ENCODE measurements around the gene TRUB2. TPM values are rescaled to one million over a fixed set of nuclear protein-coding genes. Genes with fewer than 3 reads are reported as not detected.

TRUB2 gene
- total and polyA plus RNA-seq, 2 of the 8 experiments (the other 6 are each of a cell fraction or from before 2014, with no cell fraction given) = 20.7 to 37.8 TPM

DNA sequence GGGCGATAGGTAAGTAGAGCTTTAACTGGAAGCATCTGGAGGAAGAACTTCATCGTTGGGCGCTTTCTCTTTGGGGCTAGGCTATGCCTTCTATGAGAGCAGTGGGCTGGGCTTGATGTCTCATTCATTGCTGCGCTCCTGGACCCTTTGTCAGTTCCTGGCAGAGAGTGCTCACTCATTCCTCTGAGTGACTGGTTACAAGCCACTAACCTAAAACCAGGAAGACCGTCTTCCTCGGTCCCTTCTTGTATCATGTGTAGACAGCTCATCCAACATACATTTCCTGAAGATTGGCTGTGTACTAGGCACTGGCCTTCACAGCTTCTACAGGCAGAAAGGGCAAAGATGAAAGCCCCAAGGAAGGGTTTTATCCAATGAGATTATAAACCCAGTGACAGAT, 39.7 kb downstream of the TRUB2 start:
- Histone ChIP-seq H3K23ac (ENCODE audit: insufficient read length) (no peak overlapping the region), H3K27ac (ENCODE audit: low read depth, low read length) (no peak overlapping the region), H3K79me2 (ENCODE audit: control insufficient read depth in 1 of 2, insufficient read depth in 2 of 2, low read length in 2 of 2) (no peaks in the 10 kb centered on the region), H3K4me2 (ENCODE audit: insufficient read depth in 1 of 2, low read depth in 2 of 2, low read length in 2 of 2) (no peak overlapping the region), H3K23me2 (ENCODE audit: low read depth, low read length) (no peaks in the 10 kb centered on the region; the same call in 1 of the 2 replicates), H3K18ac (ENCODE audit: extremely low read depth, low read length) (no peak overlapping the region), H4K91ac (replicated peaks; ENCODE audit: insufficient read length, low read length) (no peak overlapping the region), H3K4me1 (replicated peaks in 1 of 4; ENCODE audit: control insufficient read depth in 3 of 4, insufficient read depth in 4 of 4, low read length in 3 of 4) (no peaks in the 10 kb centered on the region), H3K36me3 (ENCODE audit: control insufficient read depth in 2 of 4, insufficient read depth in 4 of 4, low read length in 3 of 4) (peaks cover 0 to 3% (median 1%) of the 10 kb centered on the region in 4 experiments; a peak in 2 of 8 replicates), H2BK20ac (ENCODE audit: low read length) (no peak overlapping the region), H2AFZ (ENCODE audit: low read length) (no peak overlapping the region), H3K14ac (ENCODE audit: insufficient read length) (no peak overlapping the region), H2BK120ac (replicated peaks; ENCODE audit: low read depth, low read length) (no peak overlapping the region), H2BK5ac (ENCODE audit: low read depth, low read length) (no peak overlapping the region), H3K9me3 (ENCODE audit: insufficient read depth in 2 of 2, low read depth in 1 of 2, low read length in 1 of 2) (no peaks in the 10 kb centered on the region), H2BK12ac (ENCODE audit: low read depth, low read length) (no peak overlapping the region), H3K9ac (replicated peaks in 1 of 4; ENCODE audit: extremely low read depth in 1 of 4, low read depth in 3 of 4, low read length in 3 of 4) (no peak overlapping the region), H3K4me3 (ENCODE audit: extremely low read depth in 1 of 4, insufficient read depth in 2 of 4, low read depth in 3 of 4, low read length in 4 of 4) (no peak overlapping the region), H3K56ac (replicated peaks; ENCODE audit: insufficient read length, low read depth, low read length) (no peak overlapping the region), H4K20me1 (replicated peaks in 1 of 2; ENCODE audit: control insufficient read depth in 1 of 2, insufficient read depth in 2 of 2, low read length in 2 of 2) (peaks cover 0 to 3% of the 10 kb centered on the region in 2 experiments), H3K79me1 (ENCODE audit: low read depth, low read length) (no peaks in the 10 kb centered on the region), H4K8ac (ENCODE audit: extremely low read depth, insufficient read depth, low read length) (no peak overlapping the region), H3K4ac (replicated peaks; ENCODE audit: insufficient read length, low read depth, low read length) (no peak overlapping the region), H2BK15ac (ENCODE audit: low read length) (no peak overlapping the region), H3K27me3 (replicated peaks in 1 of 4; ENCODE audit: control insufficient read depth in 3 of 4, extremely low read depth in 1 of 4, insufficient read depth in 3 of 4, low read length in 3 of 4) (no peaks in the 10 kb centered on the region), H2AK5ac (ENCODE audit: low read depth, low read length) (no peak overlapping the region), H4K5ac (ENCODE audit: insufficient read length, low read depth, low read length) (no peak overlapping the region)
- CTCF ChIA-PET (ENCODE audit: partially characterized antibody) = interaction anchor here (0.6 to 1.0 kb wide), 3 partner anchors 80 to 171 kb away, joined by 3 to 5 read pairs (median 4); no protein-coding TSS in a partner anchor
- POLR2A ChIA-PET (ENCODE audit: partially characterized antibody) = interaction anchor here (0.9 to 1.1 kb wide), 2 partner anchors 21 to 54 kb away, joined by 3 read pairs; no protein-coding TSS in a partner anchor
- DNase-seq (ENCODE audit: low read depth in 1 of 2, low spot score in 2 of 2) (no peak), FAIRE-seq (no peak)
- 98% methylated on average over 6 of the region's 6 CpGs; no CpG with 5 or more reads in 1 of the 2 experiments for WGBS, 2 experiments (ENCODE audit: extremely low coverage in 1 of 2, insufficient coverage in 1 of 2, insufficient read length in 1 of 2, insufficient replicate concordance in 2 of 2, low coverage in 1 of 2, low lambda C conversion rate in 2 of 2, missing lambda C conversion rate in 1 of 2)
- TF ChIP-seq YY1 (IDR thresholded peaks at IDR 0.05; ENCODE audit: low read depth, low read length) (no peak), TCF12 (IDR thresholded peaks at IDR 0.05; ENCODE audit: low read depth, low read length) (no peak), CHD2 (IDR thresholded peaks at IDR 0.05; ENCODE audit: low read length) (no peak), KDM4A (IDR thresholded peaks at IDR 0.05; ENCODE audit: low read depth, low read length, severe bottlenecking) (no peak), CBX5 (IDR thresholded peaks at IDR 0.05; ENCODE audit: low read depth, low read length) (no peak), SRF (IDR thresholded peaks at IDR 0.05; ENCODE audit: low read depth, low read length) (no peak), EZH2 (IDR thresholded peaks at IDR 0.05; ENCODE audit: low read depth, low read length, severe bottlenecking) (no peak), RFX5 (IDR thresholded peaks at IDR 0.05; ENCODE audit: borderline replicate concordance, low read depth, low read length) (no peak), GTF2F1 (IDR thresholded peaks at IDR 0.05; ENCODE audit: borderline replicate concordance, low read depth, low read length) (no peak), SP2 (IDR thresholded peaks at IDR 0.05; ENCODE audit: low read length) (no peak), GABPA (IDR thresholded peaks at IDR 0.05; ENCODE audit: borderline replicate concordance, insufficient read depth, low read length) (no peak), TAF7 (optimal IDR thresholded peaks at IDR 0.05; ENCODE audit: borderline replicate concordance, low read depth, low read length) (no peak), POU5F1 (IDR thresholded peaks at IDR 0.05; ENCODE audit: low read depth, low read length) (no peak), JUND (IDR thresholded peaks at IDR 0.05; ENCODE audit: low read length) (no peak), ASH2L (IDR thresholded peaks at IDR 0.05; ENCODE audit: low read length) (no peak), TEAD4 (IDR thresholded peaks at IDR 0.05; ENCODE audit: low read depth, low read length) (no peak)
